ENCODE data around the gene ARL15. TPM values are rescaled to one million over a fixed set of nuclear protein-coding genes. Genes with fewer than 3 reads are reported as not detected.
"Not testable (repeated sequence)": the region's sequence is repeated elsewhere in the genome, so short reads cannot be mapped to it uniquely, and the experiment has no call there.

ARL15 gene
- total and polyA plus RNA-seq, 2 of the 8 experiments (the other 6 are each of a cell fraction or from before 2014, with no cell fraction given), result 9.9 to 21.2 TPM

DNA sequence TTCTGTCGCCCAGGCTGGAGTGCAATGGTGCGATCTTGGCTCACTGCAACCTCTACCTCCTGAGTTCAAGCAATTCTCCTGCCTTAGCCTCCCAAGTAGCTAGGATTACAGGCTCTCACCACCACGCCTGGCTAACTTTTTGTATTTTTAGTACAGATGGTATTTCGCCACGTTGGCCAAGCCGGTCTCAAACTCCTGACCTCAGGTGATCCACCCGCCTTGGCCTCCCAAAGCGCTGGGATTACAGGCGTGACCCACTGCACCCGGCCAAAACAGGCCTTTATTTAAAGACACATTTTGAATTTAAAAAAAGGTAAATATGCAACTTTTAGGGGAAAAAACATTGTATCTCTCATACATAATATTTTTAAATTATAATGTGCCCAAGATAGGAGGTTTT is 266.1 kb downstream of the ARL15 start:
- H4K91ac ChIP-seq (replicated peaks; ENCODE audit: insufficient read length, low read length); H2BK120ac ChIP-seq (replicated peaks; ENCODE audit: low read depth, low read length); H3K27ac ChIP-seq (ENCODE audit: low read depth, low read length); H2AK5ac ChIP-seq (ENCODE audit: low read depth, low read length); H3K79me2 ChIP-seq (ENCODE audit: control insufficient read depth in 1 of 2, insufficient read depth in 2 of 2, low read length in 2 of 2); H3K23ac ChIP-seq (ENCODE audit: insufficient read length); H3K79me1 ChIP-seq (ENCODE audit: low read depth, low read length); H3K4me2 ChIP-seq (ENCODE audit: insufficient read depth in 1 of 2, low read depth in 2 of 2, low read length in 2 of 2); H3K4me3 ChIP-seq (ENCODE audit: extremely low read depth in 1 of 4, insufficient read depth in 2 of 4, low read depth in 3 of 4, low read length in 4 of 4); H2AFZ ChIP-seq (ENCODE audit: low read length); H2BK12ac ChIP-seq (ENCODE audit: low read depth, low read length); H4K20me1 ChIP-seq (replicated peaks in 1 of 2; ENCODE audit: control insufficient read depth in 1 of 2, insufficient read depth in 2 of 2, low read length in 2 of 2); H3K14ac ChIP-seq (ENCODE audit: insufficient read length); H4K5ac ChIP-seq (ENCODE audit: insufficient read length, low read depth, low read length); DNase-seq (ENCODE audit: low read depth in 1 of 2, low spot score in 2 of 2); H3K4me1 ChIP-seq (replicated peaks in 1 of 4; ENCODE audit: control insufficient read depth in 3 of 4, insufficient read depth in 4 of 4, low read length in 3 of 4); H3K23me2 ChIP-seq (ENCODE audit: low read depth, low read length); H3K9me3 ChIP-seq (ENCODE audit: insufficient read depth in 2 of 2, low read depth in 1 of 2, low read length in 1 of 2); H3K36me3 ChIP-seq (ENCODE audit: control insufficient read depth in 2 of 4, insufficient read depth in 4 of 4, low read length in 3 of 4); H3K27me3 ChIP-seq (replicated peaks in 1 of 4; ENCODE audit: control insufficient read depth in 3 of 4, extremely low read depth in 1 of 4, insufficient read depth in 3 of 4, low read length in 3 of 4); FAIRE-seq; H3K9ac ChIP-seq (replicated peaks in 1 of 4; ENCODE audit: extremely low read depth in 1 of 4, low read depth in 3 of 4, low read length in 3 of 4); H4K8ac ChIP-seq (ENCODE audit: extremely low read depth, insufficient read depth, low read length); H3K4ac ChIP-seq (replicated peaks; ENCODE audit: insufficient read length, low read depth, low read length); H2BK20ac ChIP-seq (ENCODE audit: low read length); H2BK5ac ChIP-seq (ENCODE audit: low read depth, low read length); H3K56ac ChIP-seq (replicated peaks; ENCODE audit: insufficient read length, low read depth, low read length); H3K18ac ChIP-seq (ENCODE audit: extremely low read depth, low read length); H2BK15ac ChIP-seq (ENCODE audit: low read length): not testable (repeated sequence)
- WGBS, 2 experiments (ENCODE audit: extremely low coverage in 1 of 2, insufficient coverage in 1 of 2, insufficient read length in 1 of 2, insufficient replicate concordance in 2 of 2, low coverage in 1 of 2, low lambda C conversion rate in 2 of 2, missing lambda C conversion rate in 1 of 2), result 95% methylated on average over 9 of the region's 10 CpGs; no CpG with 5 or more reads in 1 of the 2 experiments
- ChIA-PET POLR2A (ENCODE audit: partially characterized antibody) (interaction anchor here (0.7 kb wide), 1 partner anchor 11 kb away, joined by 3 read pairs; no protein-coding TSS in a partner anchor), CTCF (ENCODE audit: partially characterized antibody) (interaction anchor here (0.6 to 1.5 kb wide), 4 partner anchors 10 to 42 kb away, joined by 3 to 8 read pairs (median 3); no protein-coding TSS in a partner anchor)

Measured in H1 (cell line).